GM15510 (cell line): ENCODE data around the gene OR2M2.

Experiments
- POLR2A ChIP-seq: IDR thresholded peaks from 3 replicates; pipeline ENCODE4 v1.6.1; 2011; ENCODE audit warnings: borderline replicate concordance; ENCODE audit not compliant: insufficient read length; ENCODE audit errors: extremely low read depth

The OR2M2 gene

GRCh38 chr1:248229360-248229908, 54.8 kb downstream of the OR2M2 start:
- TF ChIP-seq POLR2A, result no peak
